Hematopoietic multipotent progenitor cell treated with erythropoietin and hydrocortisone succinate and interleukin-3 and kit ligand, for 8 days (in vitro differentiated cells): ENCODE measurements around the gene ROGDI.
A peak's percentile ranks its signal among the peaks of the same experiment; 100 is the strongest.

ENCODE experiments used
- DNase-seq: peaks from one replicate; pipeline ENCODE4 v3.0.0-alpha.2; 2015

ROGDI gene

DNA sequence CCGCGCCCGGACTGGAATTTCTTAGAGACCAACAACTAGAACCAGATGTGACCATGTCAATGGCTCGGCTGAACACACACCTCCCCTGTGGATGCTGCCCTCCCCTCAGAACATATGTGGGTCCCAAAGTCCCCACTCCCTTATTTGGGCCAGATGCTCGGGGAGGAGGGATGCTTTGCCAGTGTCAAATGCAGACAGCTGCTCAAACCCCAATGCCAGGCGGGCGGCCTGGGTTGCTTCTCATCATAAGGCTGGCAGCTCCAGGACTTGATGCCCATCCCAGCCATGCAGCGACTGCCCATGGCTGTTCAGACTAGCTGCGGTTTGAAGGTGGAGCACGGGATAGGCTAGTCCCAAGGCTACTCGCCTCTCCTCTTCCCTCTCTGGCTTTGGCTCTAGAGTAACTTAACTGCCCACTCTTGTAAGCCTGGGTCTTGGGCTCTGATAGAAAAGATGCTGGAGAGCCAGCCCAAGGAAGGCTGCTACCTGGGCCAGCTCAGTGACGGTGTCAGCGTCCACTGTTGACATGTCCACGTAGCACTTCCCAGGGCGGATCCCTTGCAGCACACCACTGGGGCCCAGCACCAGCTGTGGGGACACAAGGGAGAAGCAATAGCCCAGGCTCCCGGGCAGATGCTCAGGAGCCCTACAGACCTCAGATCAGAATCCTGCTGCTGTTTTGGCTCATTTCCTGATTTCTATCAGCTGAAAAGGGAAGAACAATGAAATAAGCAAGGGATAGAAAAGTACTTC lies 11.0 kb upstream of the ROGDI start:
- no peak for DNase-seq

DNA sequence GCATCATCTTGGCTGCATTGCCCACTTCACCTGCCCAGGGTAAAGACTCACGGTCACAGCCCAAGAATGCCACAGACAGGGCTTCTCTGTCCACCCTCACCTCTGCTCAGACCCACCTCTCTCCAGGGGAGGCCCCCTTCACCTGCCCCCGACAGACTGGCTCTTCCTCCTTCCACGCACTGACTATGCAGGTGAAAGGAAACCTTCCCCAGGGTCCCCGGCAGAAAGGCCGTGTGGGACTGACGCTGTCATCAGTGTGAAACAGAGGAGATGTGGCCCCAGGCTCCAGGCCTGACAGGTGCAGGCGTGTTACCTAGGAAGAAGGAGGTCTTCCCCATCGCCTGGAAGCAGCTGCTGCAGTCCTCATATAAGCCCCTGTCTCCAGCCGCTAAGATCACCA lies 9.3 kb upstream of the ROGDI start:
- DNase-seq, result no peak

DNA sequence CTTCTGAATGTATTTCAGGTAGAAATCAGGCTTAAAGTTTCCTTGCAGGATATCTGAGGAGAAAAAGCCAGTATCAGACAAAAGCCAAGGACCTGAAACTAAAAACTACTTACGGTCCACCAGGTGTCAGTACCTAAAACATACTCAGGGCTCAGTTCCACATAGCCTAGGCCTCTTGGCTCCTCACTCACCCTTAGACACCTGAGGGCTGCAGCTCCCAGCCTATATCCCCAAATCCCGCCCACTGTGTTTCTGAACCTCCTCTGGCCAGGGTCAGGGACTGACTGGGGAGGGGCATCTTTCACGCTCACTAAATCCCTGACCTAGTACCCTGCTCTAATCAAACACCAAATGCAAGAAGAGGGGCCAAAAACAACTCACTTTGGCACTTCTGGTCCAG lies 8.8 kb upstream of the ROGDI start:
- no peak for DNase-seq

GRCh38 chr16:4806280-4806679 lies 3.8 kb upstream of the ROGDI start:
- no peak for DNase-seq

GRCh38 chr16:4805231-4805630 lies 2.8 kb upstream of the ROGDI start:
- DNase-seq, result no peak

DNA sequence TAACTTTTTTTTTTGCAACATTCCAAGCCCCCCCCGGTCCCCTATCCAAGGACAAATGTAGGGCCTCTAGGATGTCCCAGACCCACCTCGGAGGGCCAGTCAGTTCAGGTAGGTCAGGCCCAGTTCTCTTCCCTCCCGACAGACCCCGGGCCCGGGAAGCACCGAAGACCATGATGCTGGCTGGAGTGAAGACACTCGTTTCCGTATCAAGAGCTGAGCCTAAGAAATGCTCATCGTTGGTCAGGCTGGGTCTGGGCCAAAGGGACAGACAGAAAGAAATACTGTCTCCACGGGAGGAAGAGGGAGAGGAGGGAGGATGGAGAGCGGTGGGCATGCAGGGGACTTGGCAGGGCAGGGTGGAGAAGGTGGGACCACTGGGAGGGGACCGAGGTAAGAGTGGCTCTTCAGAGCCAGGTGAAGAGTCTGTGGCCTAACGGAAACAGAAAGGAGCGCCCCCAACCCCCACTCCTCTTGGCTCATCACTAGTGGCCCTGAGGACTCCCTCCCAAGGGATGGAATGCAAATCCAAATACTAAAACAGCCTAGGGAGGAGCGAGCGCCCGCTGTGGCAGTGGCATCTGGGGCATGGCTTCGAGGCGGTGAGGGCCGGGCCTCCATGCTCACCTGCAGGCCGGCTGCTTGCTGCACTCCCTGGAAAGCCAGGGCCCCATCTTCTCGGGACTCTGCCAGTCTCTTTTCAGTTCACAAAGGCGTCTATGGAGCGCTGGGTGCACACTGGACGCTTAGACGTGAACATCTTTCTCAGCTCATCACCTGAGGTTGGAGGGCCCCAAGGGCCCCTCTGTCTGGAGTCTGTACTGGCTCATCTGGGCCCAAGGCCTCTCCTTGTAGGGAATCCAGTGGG lies 1.7 kb upstream of the ROGDI start:
- DNase-seq, result no peak

DNA sequence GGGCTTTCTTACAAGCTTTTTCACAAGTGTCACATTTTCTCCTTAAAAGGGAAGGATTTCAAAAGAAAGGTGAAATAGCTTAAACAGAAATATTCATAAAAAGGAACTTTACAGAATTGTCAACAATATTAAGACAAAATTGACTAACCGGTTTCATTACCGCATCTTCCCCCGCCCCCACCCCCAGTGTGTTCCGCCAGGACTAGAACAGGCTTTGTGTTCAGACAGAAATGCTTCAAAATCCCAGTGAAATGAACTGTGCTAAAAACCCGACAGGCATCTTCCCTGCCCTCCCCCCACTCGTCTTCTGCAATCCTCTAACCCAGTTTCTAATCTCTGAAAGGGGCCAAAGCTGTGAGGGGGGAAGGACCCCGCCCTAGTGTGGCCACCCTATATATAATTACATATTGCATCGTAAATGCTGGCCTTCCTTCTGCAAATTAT lies 990 bp upstream of the ROGDI start:
- DNase-seq, result no peak

DNA sequence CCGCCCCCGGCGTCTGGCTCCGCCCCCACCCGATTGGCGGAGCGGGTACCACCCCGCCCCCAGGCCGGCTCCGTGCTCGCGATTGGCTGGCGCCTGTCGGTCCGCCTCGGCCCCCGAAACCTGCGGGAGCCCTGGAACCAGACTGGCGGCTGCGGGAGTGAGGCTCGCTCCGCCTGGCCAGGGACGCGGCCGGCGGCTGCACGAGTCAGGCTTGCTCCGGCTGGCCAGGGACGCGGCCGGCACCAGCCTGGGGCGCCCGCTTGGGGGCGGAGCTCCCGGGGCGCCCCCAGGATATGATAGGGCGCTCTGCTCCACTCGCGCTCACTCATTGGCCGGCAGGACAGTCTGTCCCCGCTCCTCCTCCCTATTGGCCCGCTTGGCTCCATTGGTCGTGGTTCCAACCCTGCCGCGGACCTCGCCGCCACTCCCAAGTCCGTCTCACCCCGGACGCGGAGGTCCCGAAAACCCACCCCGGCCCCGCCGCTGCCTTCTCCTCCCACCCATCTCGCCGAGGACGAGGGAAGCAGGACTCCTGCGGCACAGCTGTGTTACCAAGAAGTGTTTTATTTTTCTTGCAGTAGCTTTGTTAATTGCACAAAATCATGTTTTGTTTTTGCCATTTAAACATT lies 340 bp upstream of the ROGDI start:
- DNase-seq, result peak; percentile 94

DNA sequence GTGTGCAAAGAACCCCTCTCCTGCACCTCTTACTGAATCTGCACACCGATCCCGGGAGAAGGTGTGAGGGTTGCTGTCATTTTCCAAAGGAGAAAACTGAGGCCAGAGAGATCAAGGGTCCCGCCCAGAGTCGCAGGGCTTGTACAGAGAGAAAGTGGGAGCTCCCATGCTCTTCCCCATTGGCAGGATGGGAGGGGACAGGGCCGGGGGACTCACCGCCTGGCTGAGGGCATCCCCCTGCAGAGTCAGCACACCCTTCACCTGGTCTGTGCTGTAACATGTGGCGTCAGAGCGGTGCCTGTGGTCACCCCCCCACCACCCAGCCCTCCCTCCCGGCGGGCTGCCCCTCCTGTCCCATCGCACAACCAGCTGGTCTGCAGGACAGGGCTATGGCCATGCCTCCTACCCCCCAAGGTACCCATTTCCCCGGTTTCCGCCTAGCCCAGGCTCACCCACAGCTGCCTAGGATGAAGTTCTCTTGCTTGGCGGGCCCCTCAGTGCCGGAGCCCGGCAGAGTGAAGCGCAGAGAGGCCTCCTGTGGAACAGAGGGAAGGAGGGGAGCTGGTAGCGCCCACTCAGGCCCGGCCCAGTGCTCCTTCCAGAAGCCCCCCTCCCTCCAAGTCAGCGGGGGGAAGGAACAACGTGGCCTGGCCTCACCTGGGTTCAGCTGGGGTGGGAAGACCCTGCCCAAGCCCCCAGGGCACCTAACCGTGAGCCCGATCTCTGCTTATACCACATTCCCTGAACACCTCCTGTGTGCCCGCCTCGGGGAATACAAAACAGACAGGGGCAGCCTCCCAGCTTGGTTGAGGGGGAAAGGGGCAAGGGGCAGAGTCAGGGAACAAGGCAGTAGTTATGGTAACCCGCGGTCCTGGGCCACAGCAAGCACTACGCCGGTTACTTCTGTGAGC lies 1.1 kb downstream of the ROGDI start:
- DNase-seq, result no peak

DNA sequence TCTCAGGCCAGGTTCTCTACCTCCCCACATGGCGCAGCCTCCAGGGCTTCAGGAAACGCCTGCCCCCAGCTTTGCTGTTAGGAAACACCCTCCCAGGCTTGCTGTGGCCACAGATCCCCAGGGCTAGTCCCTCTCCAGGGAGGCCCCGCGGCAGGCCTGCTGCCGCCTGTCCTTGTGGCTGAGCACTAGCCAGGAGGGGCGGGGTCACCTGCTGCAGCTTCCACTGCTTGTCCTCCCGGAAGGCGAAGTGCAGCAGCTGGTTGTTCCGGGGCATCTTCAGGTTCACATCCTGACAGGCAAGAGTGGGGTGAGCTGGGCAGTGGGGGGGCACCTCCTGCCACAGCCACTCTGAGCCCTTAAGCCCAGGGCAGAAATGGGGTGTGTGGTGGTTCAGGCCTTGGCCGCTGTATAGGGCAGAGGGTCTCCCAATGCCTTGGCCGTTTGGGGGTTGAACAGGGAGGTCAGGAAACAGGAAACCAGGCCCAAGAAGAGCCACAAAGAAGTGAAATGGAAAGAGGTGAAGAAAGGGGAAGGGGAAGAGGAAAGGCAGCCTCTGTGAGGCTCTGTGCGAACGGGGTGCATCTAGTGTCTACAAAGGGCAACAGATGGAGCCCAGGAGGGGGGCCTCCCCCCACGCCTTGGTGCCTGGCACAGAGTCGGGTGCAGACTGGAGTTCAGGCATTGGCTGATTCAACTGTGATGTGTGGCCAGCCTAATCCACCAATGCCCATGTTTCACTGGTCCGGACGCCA lies 2.0 kb downstream of the ROGDI start:
- DNase-seq, result peak; percentile 53

- no peak for DNase-seq
Observed at GRCh38 chr16:4799171-4799855, 3.1 kb downstream of the ROGDI start.

DNA sequence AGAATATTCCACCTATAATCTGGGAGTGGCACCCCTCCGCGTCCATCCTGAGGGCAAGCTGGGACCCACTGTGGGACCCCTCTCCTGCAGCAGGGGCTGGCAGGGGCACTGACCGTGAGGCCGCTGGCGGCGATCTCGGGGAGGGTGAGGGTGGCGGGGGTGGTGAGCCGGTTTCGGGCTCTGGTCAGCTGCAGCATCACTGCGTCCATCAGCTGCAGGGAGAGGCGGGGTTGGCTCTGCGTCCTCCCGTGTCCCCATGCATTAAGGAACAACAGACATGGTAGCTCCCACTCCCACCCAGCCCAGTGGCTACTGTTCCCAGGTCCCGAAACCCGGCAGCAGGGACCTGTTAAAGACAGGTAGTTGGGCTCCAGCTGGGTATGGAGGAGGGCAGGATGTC lies 4.0 kb downstream of the ROGDI start:
- no peak for DNase-seq

- no peak for DNase-seq
Observed at GRCh38 chr16:4797805-4798252, 4.6 kb downstream of the ROGDI start.

- DNase-seq, result no peak
Observed at GRCh38 chr16:4796982-4797804, 5.2 kb downstream of the ROGDI start.

- no peak for DNase-seq
Observed at GRCh38 chr16:4795828-4796572, 6.4 kb downstream of the ROGDI start.

- no peak for DNase-seq
Observed at GRCh38 chr16:4795181-4795827, 7.1 kb downstream of the ROGDI start, which contains the start of gene SMIM22. Gene SMIM22, plus strand, starts transcription at chr16:4795369. Its CDS starts 366 bp downstream, at chr16:4795735.

DNA sequence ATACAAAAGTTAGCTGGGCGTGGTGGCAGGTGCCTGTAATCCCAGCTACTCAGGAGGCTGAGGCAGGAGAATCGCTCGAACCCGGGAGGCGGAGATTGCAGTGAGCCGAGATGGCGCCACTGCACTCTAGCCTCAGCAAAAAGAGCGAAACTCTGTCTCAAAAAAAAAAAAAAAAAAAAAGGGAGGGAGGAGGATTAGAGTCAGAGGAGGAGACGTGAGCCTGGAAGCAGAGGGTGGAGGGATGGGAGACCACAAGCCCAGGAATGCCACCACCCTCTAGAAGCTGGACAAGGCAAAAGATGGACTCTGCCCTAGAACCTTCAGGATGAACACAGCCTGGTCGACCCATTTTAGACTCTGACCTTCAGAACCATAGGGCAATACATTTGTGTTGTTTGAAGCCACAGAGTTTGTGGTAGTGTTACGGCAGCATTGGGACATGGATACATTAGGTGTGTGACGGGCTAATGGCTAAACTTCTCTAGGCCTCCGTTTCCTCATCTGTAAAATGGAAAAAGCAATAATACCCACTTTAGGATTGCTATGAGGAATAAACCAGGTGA lies 9.4 kb downstream of the ROGDI start:
- DNase-seq, result no peak

DNA sequence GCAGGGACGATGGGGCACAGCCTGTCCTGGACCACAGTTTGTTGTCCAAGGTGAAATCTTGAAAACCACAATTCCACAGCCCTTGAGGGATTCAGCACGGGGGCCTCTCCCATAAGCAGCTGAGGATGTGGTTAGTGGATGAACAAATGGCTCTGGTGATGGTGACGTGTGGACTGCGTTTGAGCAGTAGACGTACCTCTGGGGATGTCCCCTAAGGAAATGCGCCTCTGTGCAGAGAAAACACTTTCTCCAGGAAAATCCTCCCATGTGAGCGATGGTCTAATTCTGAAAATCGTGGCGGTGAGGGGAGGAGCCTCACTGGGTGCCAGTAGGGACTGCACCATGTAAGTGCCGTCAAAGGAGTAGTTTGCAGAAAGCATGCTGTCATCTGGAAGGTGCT lies 11.6 kb downstream of the ROGDI start:
- DNase-seq, result no peak
